CD4-positive, alpha-beta T cell (primary cell): Measurements from ENCODE around the gene EARS2. TPM values are rescaled to one million over a fixed set of nuclear protein-coding genes. Genes with fewer than 3 reads are reported as not detected.

Source experiments
- ATAC-seq: fragments of 200-7000 bp; cut with Tn5 transposase; one replicate; pipeline ENCODE4 v1.10.0; 2022; ENCODE audit warnings: mild to moderate bottlenecking; ENCODE audit not compliant: poor library complexity
- CTCF ChIA-PET: fragments of 350-600 bp; sonication (Branson Sonifier 250); formaldehyde crosslinking; loops from one replicate; lab custom pipeline; 2021; ENCODE audit warnings: antibody characterized with exemption, inconsistent platforms; lab: Charles Lee
- POLR2A ChIA-PET: fragments of 350-600 bp; sonication (Branson Sonifier 250); formaldehyde crosslinking; loops from one replicate; lab custom pipeline; 2021; ENCODE audit warnings: antibody characterized with exemption, inconsistent platforms; lab: Charles Lee
- DNase-seq, 14 experiments: peaks; one replicate each; pipeline ENCODE4 v3.0.0-alpha.2; 2013 to 2020; ENCODE audit warnings: mixed read lengths in 2 of 14
- H3K27ac ChIP-seq, 2 donors: one replicate each; pipeline versions ENCODE4 v1.5.1 to v1.7.0; 2013; ENCODE audit warnings: low read length in 2 of 2, low read depth in 1 of 2, mild to moderate bottlenecking in 1 of 2
- H3K27me3 ChIP-seq, 2 experiments: 1 replicate in 1 of 2; 2 replicates in 1 of 2; pipeline versions ENCODE4 v1.6.1 to v1.7.0; 2013; ENCODE audit warnings: low read length in 2 of 2, control low read depth in 1 of 2, mild to moderate bottlenecking in 1 of 2, moderate library complexity in 1 of 2; ENCODE audit not compliant: insufficient read depth in 2 of 2, control insufficient read depth in 1 of 2
- H3K36me3 ChIP-seq: one replicate; pipeline ENCODE4 v1.6.1; 2013; ENCODE audit warnings: low read length, control low read depth; ENCODE audit not compliant: insufficient read depth
- H3K4me1 ChIP-seq: one replicate; pipeline ENCODE4 v1.6.1; 2013; ENCODE audit warnings: low read length, control low read depth; ENCODE audit not compliant: insufficient read depth
- H3K4me3 ChIP-seq: one replicate; pipeline ENCODE4 v1.5.1; 2013; ENCODE audit warnings: mild to moderate bottlenecking, low read length, moderate library complexity
- H3K9me3 ChIP-seq, 2 experiments: 1 replicate in 1 of 2; 2 replicates in 1 of 2; pipeline versions ENCODE4 v1.6.1 to v1.7.0; 2013; ENCODE audit warnings: low read length in 2 of 2, mild to moderate bottlenecking in 2 of 2, control low read depth in 1 of 2, moderate library complexity in 1 of 2; ENCODE audit not compliant: control insufficient read depth in 1 of 2, insufficient read depth in 1 of 2
- H3K27ac Mint-ChIP-seq: one replicate; pipeline ENCODE4 v1.8.0; 2020; ENCODE audit warnings: mixed read lengths
- H3K27me3 Mint-ChIP-seq: one replicate; pipeline ENCODE4 v1.8.0; 2021; ENCODE audit warnings: mixed read lengths
- H3K36me3 Mint-ChIP-seq: one replicate; pipeline ENCODE4 v1.8.0; 2021; ENCODE audit warnings: low read depth, mixed read lengths
- H3K4me1 Mint-ChIP-seq: one replicate; pipeline ENCODE4 v1.8.0; 2021; ENCODE audit warnings: low read depth, mixed read lengths
- H3K4me3 Mint-ChIP-seq: one replicate; pipeline ENCODE4 v1.8.0; 2020; ENCODE audit warnings: mild to moderate bottlenecking, mixed read lengths
- H3K9me3 Mint-ChIP-seq: one replicate; pipeline ENCODE4 v1.8.0; 2020; ENCODE audit warnings: mixed read lengths
- intact Hi-C, 2 experiments: fragments of 100-400 bp; cut with DNase I in 1 of 2; cut with micrococcal nuclease in 1 of 2; formaldehyde crosslinking; loops; one replicate each; pipeline versions ENCODE4 v1.15.1 to v1.9.0; 2023 to 2025; cut with DNase I, micrococcal nuclease
- total RNA-seq, 174 experiments: library from RNA in 2 of 174; stranded (reverse) in 2 of 174; gene quantifications; one replicate each; pipeline ENCODE4 v1.2.3 and lab custom pipeline; 2021 to 2026
- TF ChIP-seq, protein P1 (sequence below): fragments of 200-600 bp; IDR thresholded peaks from one replicate; pipeline ENCODE4 v1.8.0; 2022; ENCODE audit warnings: antibody characterized with exemption, mild to moderate bottlenecking

EARS2 gene
- total RNA-seq, 2 experiments from 2014 or later: 7.9 to 8.0 TPM

DNA sequence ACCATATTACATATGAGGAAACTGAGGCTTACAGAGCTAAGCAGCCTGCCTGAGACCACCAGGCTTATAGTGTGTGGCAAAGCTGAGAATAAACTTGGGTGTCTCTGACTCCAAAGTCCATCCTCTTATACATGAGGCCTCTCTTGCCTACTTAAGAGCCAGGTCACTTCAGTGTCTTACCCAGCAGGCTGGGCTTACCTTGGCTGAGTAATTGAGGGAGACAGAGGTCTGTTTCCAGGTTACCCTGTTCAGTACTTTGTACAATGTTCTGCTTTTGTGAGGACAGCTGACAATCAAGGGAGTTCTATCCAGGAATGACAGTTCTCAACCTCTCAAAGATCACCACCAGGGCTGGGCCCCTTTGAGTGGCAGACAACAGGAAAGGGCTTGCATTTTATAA, 24.6 kb upstream of the EARS2 start:
- H3K27ac ChIP-seq: no peak overlapping the region
- ChIA-PET POLR2A (no interaction called here), CTCF (interaction anchor here (0.8 kb wide), 1 partner anchor 15 kb away, joined by 3 read pairs; no protein-coding TSS in a partner anchor)
- H3K36me3 ChIP-seq: peaks cover 63% of the 10 kb centered on the region
- no peaks in the 10 kb centered on the region for H3K4me1 ChIP-seq
- ATAC-seq: no peak
- no peaks in the 10 kb centered on the region for H3K27me3 Mint-ChIP-seq
- no peak overlapping the region for H3K4me3 Mint-ChIP-seq
- no peak overlapping the region for H3K4me3 ChIP-seq
- peaks cover 79% of the 10 kb centered on the region for H3K36me3 Mint-ChIP-seq
- H3K27ac Mint-ChIP-seq: no peak overlapping the region
- no peak for DNase-seq
- TF ChIP-seq, protein P1, sequence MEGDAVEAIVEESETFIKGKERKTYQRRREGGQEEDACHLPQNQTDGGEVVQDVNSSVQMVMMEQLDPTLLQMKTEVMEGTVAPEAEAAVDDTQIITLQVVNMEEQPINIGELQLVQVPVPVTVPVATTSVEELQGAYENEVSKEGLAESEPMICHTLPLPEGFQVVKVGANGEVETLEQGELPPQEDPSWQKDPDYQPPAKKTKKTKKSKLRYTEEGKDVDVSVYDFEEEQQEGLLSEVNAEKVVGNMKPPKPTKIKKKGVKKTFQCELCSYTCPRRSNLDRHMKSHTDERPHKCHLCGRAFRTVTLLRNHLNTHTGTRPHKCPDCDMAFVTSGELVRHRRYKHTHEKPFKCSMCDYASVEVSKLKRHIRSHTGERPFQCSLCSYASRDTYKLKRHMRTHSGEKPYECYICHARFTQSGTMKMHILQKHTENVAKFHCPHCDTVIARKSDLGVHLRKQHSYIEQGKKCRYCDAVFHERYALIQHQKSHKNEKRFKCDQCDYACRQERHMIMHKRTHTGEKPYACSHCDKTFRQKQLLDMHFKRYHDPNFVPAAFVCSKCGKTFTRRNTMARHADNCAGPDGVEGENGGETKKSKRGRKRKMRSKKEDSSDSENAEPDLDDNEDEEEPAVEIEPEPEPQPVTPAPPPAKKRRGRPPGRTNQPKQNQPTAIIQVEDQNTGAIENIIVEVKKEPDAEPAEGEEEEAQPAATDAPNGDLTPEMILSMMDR: no peak
- no peaks in the 10 kb centered on the region for H3K27me3 ChIP-seq
- H3K9me3 ChIP-seq: no peaks in the 10 kb centered on the region
- no peaks in the 10 kb centered on the region for H3K9me3 Mint-ChIP-seq
- no peaks in the 10 kb centered on the region for H3K4me1 Mint-ChIP-seq
- intact Hi-C loops: no loop called here

DNA sequence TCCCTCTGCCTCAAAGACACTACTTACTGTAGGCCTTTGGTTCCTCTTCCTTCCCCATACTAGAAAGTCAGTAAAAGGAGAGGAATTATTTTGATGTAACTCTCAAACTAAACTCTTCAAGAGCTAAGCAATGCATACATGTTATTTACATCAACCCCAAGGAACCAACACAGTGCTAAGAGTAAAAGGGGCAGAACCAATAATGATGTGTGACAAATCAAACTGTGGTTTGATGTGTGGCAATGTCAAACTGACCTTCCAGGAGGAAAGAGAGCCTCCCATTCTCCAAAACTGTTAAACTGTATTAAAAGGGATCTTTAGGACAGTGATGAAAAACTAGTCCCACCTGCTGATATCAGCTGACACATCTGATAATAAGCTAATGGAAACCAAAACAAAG, 23.2 kb upstream of the EARS2 start:
- Mint-ChIP-seq H3K9me3 (no peaks in the 10 kb centered on the region), H3K27ac (no peak overlapping the region), H3K4me1 (no peaks in the 10 kb centered on the region), H3K4me3 (no peak overlapping the region), H3K36me3 (peaks cover 76% of the 10 kb centered on the region), H3K27me3 (no peaks in the 10 kb centered on the region)
- H3K27me3 ChIP-seq: no peaks in the 10 kb centered on the region
- no peak overlapping the region for H3K4me3 ChIP-seq
- H3K9me3 ChIP-seq: no peaks in the 10 kb centered on the region
- ATAC-seq (no peak), DNase-seq (no peak)
- TF ChIP-seq, protein P1: no peak
- H3K4me1 ChIP-seq: no peaks in the 10 kb centered on the region
- POLR2A ChIA-PET: no interaction called here
- H3K27ac ChIP-seq: no peak overlapping the region
- peaks cover 50% of the 10 kb centered on the region for H3K36me3 ChIP-seq
- CTCF ChIA-PET: interaction anchor here (0.7 kb wide), 1 partner anchor 1543 kb away, joined by 3 read pairs; no protein-coding TSS in a partner anchor
- intact Hi-C loops: no loop called here

GRCh38 chr16:23579371-23579770, 22.2 kb upstream of the EARS2 start:
- H3K4me3 Mint-ChIP-seq: no peak overlapping the region
- Histone ChIP-seq H3K9me3 (no peaks in the 10 kb centered on the region), H3K4me3 (no peak overlapping the region), H3K27ac (no peak overlapping the region), H3K4me1 (no peaks in the 10 kb centered on the region), H3K27me3 (no peaks in the 10 kb centered on the region), H3K36me3 (peaks cover 40% of the 10 kb centered on the region)
- no peak overlapping the region for H3K27ac Mint-ChIP-seq
- ATAC-seq: no peak
- TF ChIP-seq, protein P1: no peak
- H3K27me3 Mint-ChIP-seq: no peaks in the 10 kb centered on the region
- CTCF ChIA-PET: no interaction called here
- H3K4me1 Mint-ChIP-seq: no peaks in the 10 kb centered on the region
- peaks cover 73% of the 10 kb centered on the region for H3K36me3 Mint-ChIP-seq
- DNase-seq: no peak
- no peaks in the 10 kb centered on the region for H3K9me3 Mint-ChIP-seq
- POLR2A ChIA-PET: no interaction called here
- intact Hi-C loops: no loop called here
